HEK293 (cell line): Measurements from ENCODE around the gene SLC32A1.

Experiments
- MEIS1 ChIP-seq: sonication (generic); formaldehyde crosslinking; IDR thresholded peaks from 2 replicates; pipeline ENCODE4 v1.8.1; 2022; ENCODE audit warnings: missing genetic modification reagents, mild to moderate bottlenecking, borderline replicate concordance
- SCRT2 ChIP-seq: fragments of 450-650 bp; formaldehyde crosslinking; IDR thresholded peaks from 2 replicates; pipeline ENCODE4 v1.5.1; 2016; ENCODE audit warnings: missing biosample characterization, missing genetic modification characterization
- ZNF416 ChIP-seq: fragments of 450-650 bp; formaldehyde crosslinking; IDR thresholded peaks from 2 replicates; pipeline ENCODE4 v1.5.1; 2016; ENCODE audit warnings: missing biosample characterization, missing genetic modification characterization
- ZNF777 ChIP-seq: fragments of 450-650 bp; formaldehyde crosslinking; IDR thresholded peaks from 2 replicates; pipeline ENCODE4 v1.5.1; 2017; ENCODE audit warnings: missing biosample characterization, missing genetic modification characterization, borderline replicate concordance
- ZXDB ChIP-seq: fragments of 450-650 bp; formaldehyde crosslinking; IDR thresholded peaks from 2 replicates; pipeline ENCODE4 v1.5.1; 2016; ENCODE audit warnings: missing biosample characterization, missing genetic modification characterization
- TF ChIP-seq, protein P1 (sequence below): fragments of 450-650 bp; formaldehyde crosslinking; IDR thresholded peaks from 2 replicates; pipeline ENCODE4 v1.5.1; 2016; ENCODE audit warnings: missing biosample characterization, missing genetic modification characterization
- TF ChIP-seq, protein P2 (sequence below): fragments of 450-650 bp; formaldehyde crosslinking; IDR thresholded peaks from 2 replicates; pipeline ENCODE4 v1.5.1; 2016; ENCODE audit warnings: missing biosample characterization, missing genetic modification characterization

DNA sequence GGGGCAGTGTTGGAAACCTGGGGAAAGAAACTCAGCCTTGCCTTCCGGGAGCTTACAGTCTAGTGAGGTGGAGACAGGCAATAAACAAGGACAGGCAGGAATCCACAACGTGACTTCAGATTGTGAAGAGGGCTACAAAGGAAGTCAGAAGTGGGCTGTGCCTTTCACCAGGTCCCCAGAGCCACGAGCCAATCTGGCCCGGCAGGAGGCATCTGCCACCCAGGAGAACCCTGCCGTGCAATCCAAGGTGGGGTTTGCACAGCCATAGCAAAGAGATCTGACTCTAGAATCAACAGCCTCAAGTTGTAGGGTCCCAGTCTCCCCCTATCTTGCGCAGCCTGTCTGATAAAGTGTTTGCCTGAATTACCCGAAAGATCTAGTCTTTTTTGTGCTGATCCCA is 5.5 kb downstream of the SLC32A1 start:
- TF ChIP-seq, protein P1, sequence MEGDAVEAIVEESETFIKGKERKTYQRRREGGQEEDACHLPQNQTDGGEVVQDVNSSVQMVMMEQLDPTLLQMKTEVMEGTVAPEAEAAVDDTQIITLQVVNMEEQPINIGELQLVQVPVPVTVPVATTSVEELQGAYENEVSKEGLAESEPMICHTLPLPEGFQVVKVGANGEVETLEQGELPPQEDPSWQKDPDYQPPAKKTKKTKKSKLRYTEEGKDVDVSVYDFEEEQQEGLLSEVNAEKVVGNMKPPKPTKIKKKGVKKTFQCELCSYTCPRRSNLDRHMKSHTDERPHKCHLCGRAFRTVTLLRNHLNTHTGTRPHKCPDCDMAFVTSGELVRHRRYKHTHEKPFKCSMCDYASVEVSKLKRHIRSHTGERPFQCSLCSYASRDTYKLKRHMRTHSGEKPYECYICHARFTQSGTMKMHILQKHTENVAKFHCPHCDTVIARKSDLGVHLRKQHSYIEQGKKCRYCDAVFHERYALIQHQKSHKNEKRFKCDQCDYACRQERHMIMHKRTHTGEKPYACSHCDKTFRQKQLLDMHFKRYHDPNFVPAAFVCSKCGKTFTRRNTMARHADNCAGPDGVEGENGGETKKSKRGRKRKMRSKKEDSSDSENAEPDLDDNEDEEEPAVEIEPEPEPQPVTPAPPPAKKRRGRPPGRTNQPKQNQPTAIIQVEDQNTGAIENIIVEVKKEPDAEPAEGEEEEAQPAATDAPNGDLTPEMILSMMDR: no peak
- TF ChIP-seq ZNF777 (tag by site-specific recombination) (no peak), ZNF416 (no peak), MEIS1 (CRISPR knock-in tag) (no peak), SCRT2 (tag by site-specific recombination) (no peak), ZXDB (tag by site-specific recombination) (no peak)
- TF ChIP-seq, protein P2, sequence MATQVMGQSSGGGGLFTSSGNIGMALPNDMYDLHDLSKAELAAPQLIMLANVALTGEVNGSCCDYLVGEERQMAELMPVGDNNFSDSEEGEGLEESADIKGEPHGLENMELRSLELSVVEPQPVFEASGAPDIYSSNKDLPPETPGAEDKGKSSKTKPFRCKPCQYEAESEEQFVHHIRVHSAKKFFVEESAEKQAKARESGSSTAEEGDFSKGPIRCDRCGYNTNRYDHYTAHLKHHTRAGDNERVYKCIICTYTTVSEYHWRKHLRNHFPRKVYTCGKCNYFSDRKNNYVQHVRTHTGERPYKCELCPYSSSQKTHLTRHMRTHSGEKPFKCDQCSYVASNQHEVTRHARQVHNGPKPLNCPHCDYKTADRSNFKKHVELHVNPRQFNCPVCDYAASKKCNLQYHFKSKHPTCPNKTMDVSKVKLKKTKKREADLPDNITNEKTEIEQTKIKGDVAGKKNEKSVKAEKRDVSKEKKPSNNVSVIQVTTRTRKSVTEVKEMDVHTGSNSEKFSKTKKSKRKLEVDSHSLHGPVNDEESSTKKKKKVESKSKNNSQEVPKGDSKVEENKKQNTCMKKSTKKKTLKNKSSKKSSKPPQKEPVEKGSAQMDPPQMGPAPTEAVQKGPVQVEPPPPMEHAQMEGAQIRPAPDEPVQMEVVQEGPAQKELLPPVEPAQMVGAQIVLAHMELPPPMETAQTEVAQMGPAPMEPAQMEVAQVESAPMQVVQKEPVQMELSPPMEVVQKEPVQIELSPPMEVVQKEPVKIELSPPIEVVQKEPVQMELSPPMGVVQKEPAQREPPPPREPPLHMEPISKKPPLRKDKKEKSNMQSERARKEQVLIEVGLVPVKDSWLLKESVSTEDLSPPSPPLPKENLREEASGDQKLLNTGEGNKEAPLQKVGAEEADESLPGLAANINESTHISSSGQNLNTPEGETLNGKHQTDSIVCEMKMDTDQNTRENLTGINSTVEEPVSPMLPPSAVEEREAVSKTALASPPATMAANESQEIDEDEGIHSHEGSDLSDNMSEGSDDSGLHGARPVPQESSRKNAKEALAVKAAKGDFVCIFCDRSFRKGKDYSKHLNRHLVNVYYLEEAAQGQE: no peak
